Astrocyte (in vitro differentiated cells and primary cell): ENCODE results near the gene HES5. TPM values are rescaled to one million over a fixed set of nuclear protein-coding genes. Genes with fewer than 3 reads are reported as not detected.
"Not testable (repeated sequence)": the region's sequence is repeated elsewhere in the genome, so short reads cannot be mapped to it uniquely, and the experiment has no call there.

Experiments used
- DNase-seq: peaks from one replicate; pipeline ENCODE4 v3.0.0-alpha.2; 2010; ENCODE audit warnings: low read depth
- FAIRE-seq: peaks from 2 replicates; lab custom pipeline; 2011; peaks lifted over from hg19 to GRCh38; lab: Jason Lieb, UNC
- H2AFZ ChIP-seq: 2 replicates; pipeline ENCODE4 v1.6.0; 2012; ENCODE audit warnings: low read depth, low read length, inconsistent platforms
- H3K27ac ChIP-seq: 2 replicates; pipeline ENCODE4 v1.5.1; 2011; ENCODE audit warnings: low read depth, low read length, inconsistent platforms
- H3K27me3 ChIP-seq: 2 replicates; pipeline ENCODE4 v1.6.0; 2011; ENCODE audit warnings: low read length, inconsistent platforms; ENCODE audit not compliant: insufficient read depth
- H3K36me3 ChIP-seq: 2 replicates; pipeline ENCODE4 v1.5.1; 2011; ENCODE audit warnings: low read length, inconsistent platforms; ENCODE audit not compliant: insufficient read depth
- H3K4me1 ChIP-seq: 2 replicates; pipeline ENCODE4 v1.5.1; 2011; ENCODE audit warnings: low read length, inconsistent platforms; ENCODE audit not compliant: insufficient read depth
- H3K4me2 ChIP-seq: 2 replicates; pipeline ENCODE4 v1.6.0; 2012; ENCODE audit warnings: low read length, inconsistent platforms
- H3K4me3 ChIP-seq: 2 replicates; pipeline ENCODE4 v1.5.1; 2011; ENCODE audit warnings: low read depth, mild to moderate bottlenecking, low read length, inconsistent platforms; ENCODE audit not compliant: insufficient read depth
- H3K79me2 ChIP-seq: 2 replicates; pipeline ENCODE4 v1.6.0; 2012; ENCODE audit warnings: mild to moderate bottlenecking, low read length, inconsistent platforms; ENCODE audit not compliant: insufficient read depth
- H3K9ac ChIP-seq: 2 replicates; pipeline ENCODE4 v1.6.0; 2012; ENCODE audit warnings: mild to moderate bottlenecking, low read length, inconsistent platforms
- H3K9me3 ChIP-seq: 2 replicates; pipeline ENCODE4 v1.5.1; 2012; ENCODE audit warnings: low read depth, mild to moderate bottlenecking, low read length, inconsistent platforms; ENCODE audit not compliant: insufficient read depth
- H4K20me1 ChIP-seq: 2 replicates; pipeline ENCODE4 v1.6.0; 2012; ENCODE audit warnings: low read length, inconsistent platforms; ENCODE audit not compliant: insufficient read depth
- H3K27ac Mint-ChIP-seq: one replicate; pipeline ENCODE4 v1.8.0; 2021; ENCODE audit warnings: mild to moderate bottlenecking, mixed read lengths; ENCODE audit not compliant: unreplicated experiment
- H3K27me3 Mint-ChIP-seq: one replicate; pipeline ENCODE4 v1.8.0; 2021; ENCODE audit warnings: low read depth, mixed read lengths; ENCODE audit not compliant: unreplicated experiment
- H3K36me3 Mint-ChIP-seq: one replicate; pipeline ENCODE4 v1.8.0; 2021; ENCODE audit warnings: low read depth, mixed read lengths; ENCODE audit not compliant: unreplicated experiment
- H3K4me1 Mint-ChIP-seq: one replicate; pipeline ENCODE4 v1.8.0; 2021; ENCODE audit warnings: low read depth, mixed read lengths; ENCODE audit not compliant: unreplicated experiment
- H3K4me3 Mint-ChIP-seq: one replicate; pipeline ENCODE4 v1.8.0; 2021; ENCODE audit warnings: mild to moderate bottlenecking, moderate library complexity, mixed read lengths; ENCODE audit not compliant: unreplicated experiment
- H3K9me3 Mint-ChIP-seq: one replicate; pipeline ENCODE4 v1.8.0; 2021; ENCODE audit warnings: mild to moderate bottlenecking, mixed read lengths; ENCODE audit not compliant: unreplicated experiment
- EZH2 ChIP-seq: IDR thresholded peaks from 2 replicates; pipeline ENCODE4 v1.6.1; 2012; ENCODE audit warnings: mild to moderate bottlenecking, low read length, inconsistent platforms; ENCODE audit not compliant: insufficient read depth
- total RNA-seq: library from RNA; stranded (reverse); gene quantifications from 2 replicates; pipeline ENCODE4 v1.2.1, GENCODE V29; 2021
- TF ChIP-seq, protein P1 (sequence below): IDR thresholded peaks from 2 replicates; pipeline ENCODE4 v1.5.1; 2011; ENCODE audit warnings: low read depth, mild to moderate bottlenecking, inconsistent platforms, low read length, moderate library complexity; ENCODE audit not compliant: insufficient read depth

Gene HES5
- total RNA-seq, 1 donor from 2014 or later = not detected

GRCh38 chr1:2552189-2552588 lies 22.1 kb upstream of the HES5 start:
- H3K36me3 ChIP-seq = no peaks in the 10 kb centered on the region
- H3K27ac Mint-ChIP-seq = no peak overlapping the region
- H3K27ac ChIP-seq = no peak overlapping the region
- peaks cover 18% of the 10 kb centered on the region for H3K27me3 Mint-ChIP-seq
- no peaks in the 10 kb centered on the region for H3K4me1 Mint-ChIP-seq
- no peaks in the 10 kb centered on the region for H4K20me1 ChIP-seq
- FAIRE-seq = no peak
- H3K4me2 ChIP-seq = no peak overlapping the region
- no peaks in the 10 kb centered on the region for H3K27me3 ChIP-seq
- H3K4me1 ChIP-seq = peaks cover 24% of the 10 kb centered on the region
- H3K36me3 Mint-ChIP-seq = no peaks in the 10 kb centered on the region
- no peak for DNase-seq
- no peaks in the 10 kb centered on the region for H3K9me3 Mint-ChIP-seq
- H3K4me3 ChIP-seq = no peak overlapping the region
- no peaks in the 10 kb centered on the region for H3K9me3 ChIP-seq
- TF ChIP-seq, protein P1, sequence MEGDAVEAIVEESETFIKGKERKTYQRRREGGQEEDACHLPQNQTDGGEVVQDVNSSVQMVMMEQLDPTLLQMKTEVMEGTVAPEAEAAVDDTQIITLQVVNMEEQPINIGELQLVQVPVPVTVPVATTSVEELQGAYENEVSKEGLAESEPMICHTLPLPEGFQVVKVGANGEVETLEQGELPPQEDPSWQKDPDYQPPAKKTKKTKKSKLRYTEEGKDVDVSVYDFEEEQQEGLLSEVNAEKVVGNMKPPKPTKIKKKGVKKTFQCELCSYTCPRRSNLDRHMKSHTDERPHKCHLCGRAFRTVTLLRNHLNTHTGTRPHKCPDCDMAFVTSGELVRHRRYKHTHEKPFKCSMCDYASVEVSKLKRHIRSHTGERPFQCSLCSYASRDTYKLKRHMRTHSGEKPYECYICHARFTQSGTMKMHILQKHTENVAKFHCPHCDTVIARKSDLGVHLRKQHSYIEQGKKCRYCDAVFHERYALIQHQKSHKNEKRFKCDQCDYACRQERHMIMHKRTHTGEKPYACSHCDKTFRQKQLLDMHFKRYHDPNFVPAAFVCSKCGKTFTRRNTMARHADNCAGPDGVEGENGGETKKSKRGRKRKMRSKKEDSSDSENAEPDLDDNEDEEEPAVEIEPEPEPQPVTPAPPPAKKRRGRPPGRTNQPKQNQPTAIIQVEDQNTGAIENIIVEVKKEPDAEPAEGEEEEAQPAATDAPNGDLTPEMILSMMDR = no peak
- TF ChIP-seq EZH2 = no peak
- no peak overlapping the region for H3K9ac ChIP-seq
- H3K4me3 Mint-ChIP-seq = no peak overlapping the region
- H3K79me2 ChIP-seq = no peaks in the 10 kb centered on the region
- H2AFZ ChIP-seq = no peak overlapping the region

DNA sequence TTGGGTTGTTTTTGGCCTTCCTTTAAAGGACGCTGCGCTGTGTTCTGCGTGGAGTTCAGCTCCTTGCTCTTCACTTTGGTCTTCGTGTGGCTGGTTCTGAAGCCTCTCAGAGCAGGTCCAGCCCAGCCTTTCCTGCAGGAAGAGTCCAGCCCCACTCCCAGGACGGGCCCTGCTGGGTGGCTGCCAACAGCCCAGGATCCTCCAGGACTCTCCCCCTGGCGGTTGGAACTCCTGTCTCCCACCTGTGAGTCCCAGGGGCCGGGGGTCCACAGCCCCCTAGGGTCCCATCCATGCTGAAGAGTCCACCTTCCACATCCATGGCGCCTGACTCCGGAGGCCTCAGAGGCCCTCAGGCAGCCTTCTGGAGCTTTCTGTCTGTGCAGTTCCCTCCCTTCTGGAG lies 21.5 kb upstream of the HES5 start:
- H3K9me3 Mint-ChIP-seq, H3K9ac ChIP-seq, H3K4me2 ChIP-seq, H3K4me3 Mint-ChIP-seq, H3K4me1 Mint-ChIP-seq, FAIRE-seq, H3K9me3 ChIP-seq, H3K36me3 Mint-ChIP-seq, H3K4me3 ChIP-seq, H3K79me2 ChIP-seq, H3K27ac ChIP-seq, DNase-seq, H3K27me3 ChIP-seq, H4K20me1 ChIP-seq, H2AFZ ChIP-seq, H3K27ac Mint-ChIP-seq, H3K36me3 ChIP-seq: not testable (repeated sequence)
- H3K4me1 ChIP-seq = peaks cover 29% of the 10 kb centered on the region
- H3K27me3 Mint-ChIP-seq = peaks cover 16% of the 10 kb centered on the region

DNA sequence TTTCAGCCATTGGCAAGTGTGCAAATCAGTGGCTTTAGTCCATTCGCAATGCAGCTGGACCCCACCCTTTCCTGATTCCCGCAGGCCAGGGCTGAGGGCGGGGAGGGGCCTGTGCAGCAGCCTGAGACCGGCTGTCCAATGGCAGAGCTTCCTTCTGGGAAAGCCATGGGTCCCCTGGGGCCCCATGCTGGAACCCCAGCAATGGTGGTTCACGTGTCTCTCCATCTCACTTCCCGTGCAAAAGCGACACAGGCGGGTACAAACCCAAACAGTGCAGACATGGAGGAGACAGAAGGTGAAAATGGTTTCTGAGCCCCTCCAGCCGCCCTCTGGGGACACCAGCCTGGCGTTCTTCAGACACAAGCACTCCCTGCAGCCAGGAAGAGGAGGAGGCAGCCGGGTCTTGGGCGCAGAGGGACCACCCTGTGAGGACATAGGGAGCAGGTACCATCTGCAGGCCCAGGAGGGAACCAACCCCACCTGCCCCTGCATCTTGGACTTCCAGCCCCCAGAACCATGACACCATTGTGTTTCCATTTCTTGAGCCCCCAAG lies 20.3 kb upstream of the HES5 start:
- H3K4me1 Mint-ChIP-seq, H3K4me3 Mint-ChIP-seq, H3K27me3 ChIP-seq, H3K36me3 ChIP-seq, H3K9me3 Mint-ChIP-seq, H3K79me2 ChIP-seq, H3K4me3 ChIP-seq, H3K9me3 ChIP-seq, H2AFZ ChIP-seq, H3K27ac Mint-ChIP-seq, FAIRE-seq, H4K20me1 ChIP-seq, H3K9ac ChIP-seq, H3K27ac ChIP-seq, H3K4me2 ChIP-seq, DNase-seq, H3K36me3 Mint-ChIP-seq: not testable (repeated sequence)
- H3K27me3 Mint-ChIP-seq = peaks cover 11% of the 10 kb centered on the region
- H3K4me1 ChIP-seq = peaks cover 26% of the 10 kb centered on the region

- not testable (repeated sequence) for H3K9me3 Mint-ChIP-seq, DNase-seq, H3K27ac Mint-ChIP-seq, H4K20me1 ChIP-seq, H3K9me3 ChIP-seq, H3K27me3 ChIP-seq, H3K27ac ChIP-seq, H3K4me2 ChIP-seq, H3K79me2 ChIP-seq, H3K36me3 ChIP-seq, H2AFZ ChIP-seq, H3K9ac ChIP-seq, H3K4me1 Mint-ChIP-seq, FAIRE-seq, H3K4me3 ChIP-seq, H3K36me3 Mint-ChIP-seq, H3K4me3 Mint-ChIP-seq
- peaks cover 26% of the 10 kb centered on the region for H3K4me1 ChIP-seq
- H3K27me3 Mint-ChIP-seq = peaks cover 11% of the 10 kb centered on the region
These were observed 19.4 kb upstream of the HES5 start for GRCh38 chr1:2549367-2550029.
